GM21737 (cell line): ENCODE data around the gene BICC1.

Experiments used
- ATAC-seq: cut with Tn5 transposase; IDR thresholded peaks from one replicate; pipeline ENCODE4 v1.9.1; 2021; ENCODE audit warnings: mild to moderate bottlenecking, moderate library complexity; ENCODE audit not compliant: unreplicated experiment

Gene BICC1

DNA sequence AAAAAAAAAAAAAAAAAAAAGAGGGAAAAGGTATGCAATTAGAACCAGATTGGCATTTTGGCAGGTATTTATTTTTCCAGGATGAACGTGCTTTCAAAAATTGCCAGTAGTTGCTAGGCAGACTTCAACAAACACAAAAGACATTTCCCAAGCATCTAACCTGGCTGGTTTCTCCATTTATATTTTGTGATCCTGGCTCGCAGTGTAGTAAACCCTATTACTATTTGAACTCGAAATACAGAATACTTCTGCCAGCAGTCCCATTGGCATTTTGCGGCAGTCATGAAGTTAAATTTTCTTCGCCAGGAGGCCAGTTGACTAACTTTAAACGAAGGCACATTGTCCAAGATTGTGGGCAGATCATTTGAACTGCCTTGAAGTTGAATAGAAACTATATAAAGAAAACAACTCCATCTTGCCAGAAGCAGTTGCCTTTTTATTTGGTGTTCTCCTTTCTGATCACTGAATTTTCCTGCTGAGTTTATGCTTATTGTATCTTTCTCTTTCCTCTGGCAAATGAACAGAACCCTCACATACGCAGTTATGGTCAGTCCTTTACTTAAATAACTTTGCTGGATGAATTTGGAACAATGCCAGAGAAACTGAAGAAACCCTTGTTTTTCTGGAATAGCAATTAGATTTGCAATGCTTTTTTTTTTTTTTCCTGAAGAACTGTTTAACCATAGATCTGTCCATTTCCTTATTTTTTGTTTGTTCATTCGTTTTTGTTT lies 132.9 kb downstream of the BICC1 start:
- ATAC-seq, result no peak

- no peak for ATAC-seq
Measured at GRCh38 chr10:58647376-58648112, 134.9 kb downstream of the BICC1 start.

DNA sequence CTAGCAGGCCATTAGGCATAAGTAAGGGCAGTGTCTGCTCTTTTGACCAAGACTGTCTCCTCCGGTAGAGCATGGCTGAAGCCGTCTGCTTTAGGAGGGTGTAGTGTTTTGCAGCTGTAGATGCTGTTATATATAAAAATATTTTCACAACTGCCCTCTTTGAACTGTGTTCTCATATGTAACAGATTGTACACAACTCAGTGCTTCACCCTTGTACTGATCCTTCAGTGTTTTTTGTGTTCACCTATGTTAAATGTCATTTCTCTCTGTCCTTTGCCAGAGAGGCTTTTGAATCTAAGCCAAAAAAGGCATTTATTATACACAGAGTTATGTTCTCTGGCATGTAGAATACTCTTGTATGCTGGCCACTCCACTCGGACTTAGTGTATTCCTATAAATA lies 135.5 kb downstream of the BICC1 start:
- no peak for ATAC-seq

GRCh38 chr10:58651040-58651439 lies 138.4 kb downstream of the BICC1 start:
- no peak for ATAC-seq

DNA sequence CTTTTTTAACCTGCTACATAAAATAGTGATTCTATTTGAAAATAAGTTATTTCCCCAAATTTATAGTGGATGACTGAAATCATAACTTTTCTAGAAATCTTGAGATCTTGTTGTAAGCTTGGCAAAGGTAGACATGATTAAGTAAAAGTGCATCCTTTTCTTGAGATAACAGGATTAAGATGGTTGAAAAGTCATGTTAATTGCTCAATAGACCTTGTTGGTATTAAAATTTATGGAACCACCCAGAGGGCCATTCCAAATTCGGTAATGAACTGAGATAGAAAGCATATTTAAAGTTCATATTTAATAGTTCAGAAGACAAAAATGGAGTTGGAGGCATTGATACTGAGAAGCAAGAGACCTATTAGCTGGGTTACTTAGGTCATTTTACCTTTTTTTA lies 139.1 kb downstream of the BICC1 start:
- ATAC-seq, result no peak

DNA sequence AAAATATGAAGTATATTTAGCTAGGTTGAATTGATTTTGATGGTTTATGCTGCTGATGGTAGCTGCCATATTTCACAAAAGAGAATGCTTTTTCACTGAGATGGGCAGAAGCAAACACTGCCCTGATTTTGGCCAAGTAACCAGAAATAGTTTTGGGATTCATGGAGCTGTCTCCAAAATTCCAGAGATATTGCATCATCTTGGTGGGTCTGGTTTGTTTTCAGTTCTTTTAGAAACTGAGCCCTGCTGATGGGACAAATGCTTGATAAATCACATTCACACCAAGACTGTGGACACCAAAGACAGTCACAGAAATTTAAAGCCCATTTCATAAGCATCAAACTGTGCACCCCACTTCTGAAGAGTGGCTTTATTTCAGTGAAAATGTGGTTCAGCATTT lies 140.5 kb downstream of the BICC1 start:
- no peak for ATAC-seq

GRCh38 chr10:58660575-58661255 lies 148.0 kb downstream of the BICC1 start:
- no peak for ATAC-seq

- no peak for ATAC-seq
Measured at GRCh38 chr10:58661336-58661735, 148.7 kb downstream of the BICC1 start.

DNA sequence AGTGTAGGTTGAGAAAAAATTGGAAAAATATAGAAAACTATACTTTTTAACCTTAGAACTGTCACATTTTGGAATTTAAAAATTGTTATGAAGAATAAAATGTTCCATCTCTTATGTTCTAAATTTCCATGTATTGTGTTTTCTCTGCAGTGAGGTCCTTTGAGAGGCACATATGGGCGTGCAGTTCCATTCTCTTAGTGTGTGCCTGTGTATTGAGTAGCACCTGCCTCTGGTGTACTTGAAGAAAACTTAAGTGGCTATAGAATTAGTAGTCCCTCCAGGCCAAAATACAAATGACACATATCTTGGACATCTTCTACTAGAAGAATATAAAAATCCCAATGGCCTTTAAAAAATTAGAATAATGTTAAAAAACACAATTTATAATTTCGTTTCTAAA lies 149.2 kb downstream of the BICC1 start:
- no peak for ATAC-seq

GRCh38 chr10:58662314-58662713 lies 149.6 kb downstream of the BICC1 start:
- no peak for ATAC-seq

- no peak for ATAC-seq
Measured at GRCh38 chr10:58665361-58665760, 152.7 kb downstream of the BICC1 start.

DNA sequence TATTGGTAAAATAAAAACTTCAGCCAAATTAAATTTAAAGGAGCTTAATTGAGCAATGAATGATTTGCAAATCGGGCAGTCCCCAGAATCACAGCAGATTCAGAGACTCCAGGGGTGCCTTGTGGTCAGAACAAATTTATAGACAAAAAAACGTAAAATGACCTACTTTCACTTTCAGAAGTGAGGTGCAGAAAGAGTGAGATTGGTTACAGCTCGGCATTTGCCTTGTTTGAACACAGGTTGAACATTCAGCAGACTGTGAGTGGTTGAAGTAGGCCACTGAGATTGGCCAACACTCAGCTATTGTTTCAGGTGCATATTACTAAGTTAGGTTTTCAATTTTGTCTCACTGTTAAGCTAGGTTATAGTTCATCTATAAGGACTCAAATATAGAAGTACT lies 153.4 kb downstream of the BICC1 start:
- no peak for ATAC-seq

DNA sequence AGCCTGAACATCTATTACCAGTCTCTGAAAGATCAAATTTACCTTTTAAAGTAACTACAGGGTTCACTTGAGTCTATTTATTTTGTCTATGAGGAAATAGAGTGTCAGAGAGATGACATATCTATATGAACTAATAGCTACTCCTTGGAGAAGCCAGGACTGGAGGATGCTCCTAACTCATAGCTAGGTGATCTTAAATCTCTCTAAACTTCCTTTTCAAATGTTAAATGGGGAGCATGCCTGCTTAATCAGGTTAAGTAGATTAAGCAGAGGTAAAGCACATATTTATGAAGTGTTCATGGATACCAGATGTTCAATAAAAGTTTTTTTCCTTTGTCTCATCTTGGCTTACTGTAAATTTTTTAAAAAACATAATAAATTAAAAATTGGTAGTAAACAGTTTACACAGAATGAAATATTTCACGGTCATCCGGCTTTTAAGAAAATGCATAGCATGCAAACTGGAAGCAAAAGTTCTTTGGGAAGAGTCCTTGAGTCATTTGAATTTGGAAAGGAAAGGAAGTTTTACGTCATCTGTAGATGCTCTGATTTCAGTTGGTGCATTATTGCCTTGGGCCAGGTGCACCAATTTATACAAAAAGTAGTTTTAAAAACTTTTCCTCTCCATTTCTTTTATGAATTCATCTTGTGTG lies 155.1 kb downstream of the BICC1 start:
- ATAC-seq, result no peak

- ATAC-seq, result no peak
Measured at GRCh38 chr10:58672845-58673244, 160.2 kb downstream of the BICC1 start.

DNA sequence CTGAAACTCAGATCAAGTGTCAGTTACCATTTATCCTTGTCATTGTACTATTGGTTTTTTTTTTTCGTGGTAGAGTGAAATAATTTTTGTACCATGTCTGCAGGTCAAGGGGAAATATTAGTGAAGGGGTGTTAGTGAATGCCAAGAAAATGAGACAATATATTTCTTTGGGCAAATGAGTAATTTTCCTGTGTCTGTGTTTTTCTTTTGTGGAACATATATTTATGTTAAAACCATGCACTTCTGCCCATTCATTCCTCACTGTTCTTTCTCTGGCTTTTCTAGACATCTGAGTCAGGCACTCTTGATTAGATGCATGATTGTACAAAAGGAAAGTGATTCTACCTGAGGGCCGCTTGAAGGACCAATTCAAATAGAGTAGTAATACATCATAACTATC lies 161.6 kb downstream of the BICC1 start:
- ATAC-seq, result no peak

DNA sequence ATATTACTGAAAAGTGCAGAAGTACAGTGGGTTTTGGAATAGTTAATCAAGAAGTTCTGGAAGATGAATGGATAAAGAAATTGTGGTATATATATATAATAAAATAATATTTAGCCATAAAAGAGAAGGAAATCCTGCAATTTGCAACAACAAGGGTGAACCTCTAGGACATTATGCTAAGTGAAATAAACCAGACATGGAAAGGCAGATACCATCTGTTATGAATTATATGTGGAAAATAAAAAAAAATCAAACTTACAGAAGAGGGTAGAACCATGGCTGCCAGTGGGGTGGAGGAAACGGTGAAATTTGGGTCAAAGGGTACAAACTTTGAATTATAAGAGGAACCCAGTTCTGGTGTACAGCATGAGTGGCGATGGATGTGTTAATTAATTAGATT lies 162.6 kb downstream of the BICC1 start:
- ATAC-seq, result no peak

DNA sequence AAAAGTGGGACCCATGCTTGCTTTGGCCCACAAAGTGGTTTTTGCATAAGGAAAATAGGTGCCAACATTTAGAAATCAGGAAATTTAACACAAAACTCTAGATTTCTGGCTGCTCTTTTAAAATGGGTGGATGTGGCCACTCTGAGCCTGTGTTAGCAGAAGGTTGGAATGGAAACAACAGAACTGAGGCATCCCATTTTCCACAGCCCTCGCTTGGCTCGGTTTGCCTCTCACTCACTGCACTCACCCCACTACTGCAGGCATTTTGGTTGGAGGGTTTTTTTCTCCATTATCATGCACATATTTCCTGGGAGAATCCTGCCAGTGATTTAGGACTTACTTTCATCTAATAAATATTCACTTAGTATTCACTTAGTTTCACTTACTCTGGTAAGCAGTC lies 178.9 kb downstream of the BICC1 start:
- no peak for ATAC-seq

DNA sequence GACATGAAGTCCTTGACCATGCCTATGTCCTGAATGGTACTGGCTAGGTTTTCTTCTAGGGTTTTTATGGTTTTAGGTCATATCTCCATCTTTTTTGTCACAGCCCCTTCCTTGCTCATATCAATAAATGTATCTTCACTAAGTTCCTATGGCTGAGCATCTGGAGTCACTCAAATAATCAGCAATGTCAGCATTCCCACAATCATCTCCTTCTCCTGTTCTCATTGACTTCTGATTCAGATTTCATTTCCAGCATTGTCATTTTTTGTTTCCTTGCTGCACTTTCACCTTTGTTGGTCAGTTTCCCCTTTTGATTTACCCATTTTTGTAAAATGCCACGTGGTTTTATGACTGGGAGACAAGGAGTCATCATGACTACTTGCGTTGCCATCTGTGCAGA lies 181.2 kb downstream of the BICC1 start:
- ATAC-seq, result no peak

- ATAC-seq, result no peak
Measured at GRCh38 chr10:58695022-58695421, 182.3 kb downstream of the BICC1 start.

DNA sequence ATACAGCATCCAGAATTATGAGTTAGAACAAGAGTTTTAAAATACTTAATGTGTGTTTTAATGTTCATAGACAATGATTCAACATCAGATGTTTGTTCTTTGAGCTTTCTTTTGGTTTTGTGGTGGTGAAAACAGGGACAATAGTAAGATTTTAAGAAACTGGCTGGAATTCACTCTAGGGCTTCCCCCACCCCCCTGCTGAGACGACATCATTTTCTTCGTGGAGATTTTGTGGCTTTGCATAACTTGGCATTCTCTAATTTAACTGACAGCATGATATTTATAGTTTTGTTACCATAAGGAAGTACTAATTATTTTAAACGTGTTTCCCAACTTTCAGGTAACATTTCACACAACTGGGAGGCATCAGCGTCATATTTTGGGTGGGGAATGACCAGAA lies 184.1 kb downstream of the BICC1 start:
- no peak for ATAC-seq

DNA sequence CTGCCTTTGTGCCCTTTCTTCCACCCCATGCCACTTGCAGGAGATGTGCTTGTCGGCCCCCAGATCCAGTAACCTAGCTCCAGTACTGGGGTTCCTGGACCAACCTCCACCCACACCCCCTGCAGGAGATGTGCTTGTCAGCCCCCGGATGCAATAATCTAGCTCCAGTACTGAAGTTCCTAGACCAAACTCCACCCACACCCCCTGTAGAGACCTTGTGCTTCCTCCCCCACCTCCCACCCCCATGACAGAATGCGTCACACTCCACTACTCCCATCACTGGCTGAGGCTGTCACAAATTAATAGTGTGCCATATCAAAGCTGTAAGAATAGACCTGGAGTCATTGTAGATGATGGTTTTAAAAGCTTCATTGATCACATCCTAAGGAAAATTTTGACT lies 185.0 kb downstream of the BICC1 start:
- ATAC-seq, result no peak
